ENCODE measurements around the gene DENND6A. TPM values are rescaled to one million over a fixed set of nuclear protein-coding genes. Genes with fewer than 3 reads are reported as not detected.

The DENND6A gene
- total and polyA plus RNA-seq, 2 donors (not counting 1 experiment from before 2014, with no cell fraction given): 11.4 to 13.4 TPM

DNA sequence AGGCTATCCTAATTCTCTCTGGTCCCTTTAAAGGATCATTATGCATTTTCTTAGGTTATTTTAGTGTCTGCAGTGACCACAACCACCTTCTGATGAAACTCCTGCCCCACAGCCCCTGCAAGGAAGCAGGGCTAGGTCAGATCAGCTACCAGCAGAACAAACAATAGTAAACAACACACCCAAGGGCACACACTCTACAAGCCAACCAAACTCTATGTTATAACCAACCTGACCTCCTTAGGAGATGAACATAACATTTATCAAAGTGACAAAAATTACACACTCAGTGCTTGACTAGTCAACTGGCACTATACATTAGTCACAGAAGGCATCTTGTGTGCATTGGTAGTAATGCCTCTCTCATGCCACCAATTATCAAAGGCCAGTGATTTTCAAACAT is 17.3 kb downstream of the DENND6A start:
- TF ChIP-seq EZH2 (IDR thresholded peaks at IDR 0.05; ENCODE audit: low read length, missing control alignments): no peak
- TF ChIP-seq, protein P1, sequence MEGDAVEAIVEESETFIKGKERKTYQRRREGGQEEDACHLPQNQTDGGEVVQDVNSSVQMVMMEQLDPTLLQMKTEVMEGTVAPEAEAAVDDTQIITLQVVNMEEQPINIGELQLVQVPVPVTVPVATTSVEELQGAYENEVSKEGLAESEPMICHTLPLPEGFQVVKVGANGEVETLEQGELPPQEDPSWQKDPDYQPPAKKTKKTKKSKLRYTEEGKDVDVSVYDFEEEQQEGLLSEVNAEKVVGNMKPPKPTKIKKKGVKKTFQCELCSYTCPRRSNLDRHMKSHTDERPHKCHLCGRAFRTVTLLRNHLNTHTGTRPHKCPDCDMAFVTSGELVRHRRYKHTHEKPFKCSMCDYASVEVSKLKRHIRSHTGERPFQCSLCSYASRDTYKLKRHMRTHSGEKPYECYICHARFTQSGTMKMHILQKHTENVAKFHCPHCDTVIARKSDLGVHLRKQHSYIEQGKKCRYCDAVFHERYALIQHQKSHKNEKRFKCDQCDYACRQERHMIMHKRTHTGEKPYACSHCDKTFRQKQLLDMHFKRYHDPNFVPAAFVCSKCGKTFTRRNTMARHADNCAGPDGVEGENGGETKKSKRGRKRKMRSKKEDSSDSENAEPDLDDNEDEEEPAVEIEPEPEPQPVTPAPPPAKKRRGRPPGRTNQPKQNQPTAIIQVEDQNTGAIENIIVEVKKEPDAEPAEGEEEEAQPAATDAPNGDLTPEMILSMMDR (conservative IDR thresholded peaks at IDR 0.05 in 1 of 2, IDR thresholded peaks at IDR 0.05 in 1 of 2; ENCODE audit: low read depth in 1 of 2, low read length in 2 of 2): no peak
- Histone ChIP-seq H4K20me1 (ENCODE audit: control insufficient read depth, extremely low read depth, insufficient read depth, low read length) (no peaks in the 10 kb centered on the region), H3K4me2 (ENCODE audit: extremely low read depth, insufficient read depth, low read length) (no peak overlapping the region), H3K27ac (ENCODE audit: insufficient read depth, low read length) (no peak overlapping the region), H3K79me2 (ENCODE audit: control insufficient read depth, insufficient read depth, low read length) (peaks cover 15% of the 10 kb centered on the region), H3K36me3 (ENCODE audit: control insufficient read depth, insufficient read depth, low read length) (no peaks in the 10 kb centered on the region), H3K27me3 (ENCODE audit: control insufficient read depth, insufficient read depth, low read length) (no peaks in the 10 kb centered on the region), H3K9ac (ENCODE audit: insufficient read depth, low read length) (no peak overlapping the region), H3K4me1 (ENCODE audit: control insufficient read depth, extremely low read depth, insufficient read depth, low read length) (no peaks in the 10 kb centered on the region), H3K9me3 (ENCODE audit: control insufficient read depth, insufficient read depth, low read depth, low read length) (no peaks in the 10 kb centered on the region), H3K4me3 (replicated peaks in 1 of 4; ENCODE audit: control extremely low read depth in 1 of 4, insufficient read depth in 1 of 4, low read depth in 3 of 4, low read length in 4 of 4) (no peak overlapping the region), H2AFZ (ENCODE audit: low read length) (no peak overlapping the region)
- no peak for DNase-seq (ENCODE audit: low read depth in 2 of 2)

DNA sequence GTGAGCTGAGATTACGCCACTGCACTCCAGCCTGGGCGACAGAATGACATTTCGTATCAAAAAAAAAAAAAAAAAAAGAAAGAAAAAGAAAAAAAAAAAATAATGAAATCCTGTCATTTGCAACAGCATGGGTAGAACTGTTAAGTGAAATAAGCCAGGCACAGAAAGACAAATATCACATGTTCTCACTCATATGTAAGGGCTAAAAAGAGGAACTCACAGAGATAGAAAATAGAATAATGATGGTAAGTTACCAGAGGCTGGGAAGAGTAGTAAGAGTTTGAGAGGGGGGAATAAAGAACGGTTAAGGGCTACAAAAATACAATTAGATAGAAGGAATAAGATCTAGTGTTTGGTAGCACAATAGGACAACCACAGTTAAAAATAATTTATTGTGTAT is 19.7 kb downstream of the DENND6A start:
- Histone ChIP-seq H3K4me2 (ENCODE audit: extremely low read depth, insufficient read depth, low read length) (no peak overlapping the region), H3K79me2 (ENCODE audit: control insufficient read depth, insufficient read depth, low read length) (peaks cover 3% of the 10 kb centered on the region), H2AFZ (ENCODE audit: low read length) (no peak overlapping the region), H3K27me3 (ENCODE audit: control insufficient read depth, insufficient read depth, low read length) (no peaks in the 10 kb centered on the region), H3K4me1 (ENCODE audit: control insufficient read depth, extremely low read depth, insufficient read depth, low read length) (no peaks in the 10 kb centered on the region), H3K9me3 (ENCODE audit: control insufficient read depth, insufficient read depth, low read depth, low read length) (no peaks in the 10 kb centered on the region), H3K36me3 (ENCODE audit: control insufficient read depth, insufficient read depth, low read length) (no peaks in the 10 kb centered on the region), H3K9ac (ENCODE audit: insufficient read depth, low read length) (no peak overlapping the region), H4K20me1 (ENCODE audit: control insufficient read depth, extremely low read depth, insufficient read depth, low read length) (no peaks in the 10 kb centered on the region), H3K27ac (ENCODE audit: insufficient read depth, low read length) (no peak overlapping the region), H3K4me3 (replicated peaks in 1 of 4; ENCODE audit: control extremely low read depth in 1 of 4, insufficient read depth in 1 of 4, low read depth in 3 of 4, low read length in 4 of 4) (no peak overlapping the region)
- DNase-seq (ENCODE audit: low read depth in 2 of 2): no peak
- TF ChIP-seq EZH2 (IDR thresholded peaks at IDR 0.05; ENCODE audit: low read length, missing control alignments): no peak
- TF ChIP-seq, protein P1 (conservative IDR thresholded peaks at IDR 0.05 in 1 of 2, IDR thresholded peaks at IDR 0.05 in 1 of 2; ENCODE audit: low read depth in 1 of 2, low read length in 2 of 2): no peak

DNA sequence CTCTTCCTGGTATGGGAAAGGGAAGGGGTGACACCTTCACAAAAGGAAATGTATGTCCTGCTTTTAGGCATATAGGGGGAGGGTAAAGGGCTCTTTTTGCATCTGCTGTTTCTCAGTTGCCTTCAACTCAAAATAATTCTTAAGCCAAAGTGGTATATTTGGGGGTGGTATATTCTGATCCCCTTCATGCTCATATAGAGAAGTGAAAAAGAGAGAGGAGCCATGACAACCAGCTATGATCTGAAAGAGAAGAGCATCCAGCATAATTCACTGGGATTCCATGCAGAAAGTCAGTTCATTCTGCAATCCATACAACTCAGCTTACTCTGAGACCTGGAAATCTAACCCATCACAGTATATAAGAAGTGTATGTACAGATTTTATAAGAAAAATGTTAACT is 22.3 kb downstream of the DENND6A start:
- Histone ChIP-seq H3K79me2 (ENCODE audit: control insufficient read depth, insufficient read depth, low read length) (no peaks in the 10 kb centered on the region), H3K4me1 (ENCODE audit: control insufficient read depth, extremely low read depth, insufficient read depth, low read length) (no peaks in the 10 kb centered on the region), H3K9me3 (ENCODE audit: control insufficient read depth, insufficient read depth, low read depth, low read length) (no peaks in the 10 kb centered on the region), H3K4me2 (ENCODE audit: extremely low read depth, insufficient read depth, low read length) (no peak overlapping the region), H4K20me1 (ENCODE audit: control insufficient read depth, extremely low read depth, insufficient read depth, low read length) (no peaks in the 10 kb centered on the region), H3K9ac (ENCODE audit: insufficient read depth, low read length) (no peak overlapping the region), H3K27me3 (ENCODE audit: control insufficient read depth, insufficient read depth, low read length) (no peaks in the 10 kb centered on the region), H2AFZ (ENCODE audit: low read length) (no peak overlapping the region), H3K27ac (ENCODE audit: insufficient read depth, low read length) (no peak overlapping the region), H3K4me3 (replicated peaks in 1 of 4; ENCODE audit: control extremely low read depth in 1 of 4, insufficient read depth in 1 of 4, low read depth in 3 of 4, low read length in 4 of 4) (no peak overlapping the region), H3K36me3 (ENCODE audit: control insufficient read depth, insufficient read depth, low read length) (no peaks in the 10 kb centered on the region)
- DNase-seq (ENCODE audit: low read depth in 2 of 2): no peak
- TF ChIP-seq, protein P1 (conservative IDR thresholded peaks at IDR 0.05 in 1 of 2, IDR thresholded peaks at IDR 0.05 in 1 of 2; ENCODE audit: low read depth in 1 of 2, low read length in 2 of 2): no peak
- no peak for TF ChIP-seq EZH2 (IDR thresholded peaks at IDR 0.05; ENCODE audit: low read length, missing control alignments)

Data from fibroblast of lung (primary cell).